Epidermal melanocyte (primary cell): ENCODE data around the gene AKAP12.

Experiments used
- DNase-seq: peaks from one replicate; pipeline ENCODE4 v3.0.0; 2011; ENCODE audit warnings: low spot score; ENCODE audit not compliant: insufficient read length

The AKAP12 gene

DNA sequence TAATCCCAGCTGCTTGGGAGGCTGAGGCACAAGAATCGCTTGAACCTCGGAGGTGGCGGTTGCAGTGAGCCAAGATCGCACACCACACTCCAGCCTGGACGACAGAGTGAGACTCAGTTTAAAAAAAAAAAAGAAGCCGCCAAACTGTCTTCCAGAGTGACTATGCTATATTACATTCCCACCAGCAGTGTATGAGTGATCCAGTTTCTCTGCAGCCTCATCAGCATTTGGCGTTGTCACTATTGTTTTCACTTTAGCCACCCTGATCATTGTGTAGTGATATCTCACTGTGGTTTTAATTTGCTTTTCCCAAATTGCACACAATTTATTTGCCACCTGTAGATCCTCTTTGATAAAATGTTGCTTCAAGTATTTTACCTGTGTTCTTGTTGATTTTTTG lies 6.0 kb upstream of the AKAP12 start:
- DNase-seq = no peak

DNA sequence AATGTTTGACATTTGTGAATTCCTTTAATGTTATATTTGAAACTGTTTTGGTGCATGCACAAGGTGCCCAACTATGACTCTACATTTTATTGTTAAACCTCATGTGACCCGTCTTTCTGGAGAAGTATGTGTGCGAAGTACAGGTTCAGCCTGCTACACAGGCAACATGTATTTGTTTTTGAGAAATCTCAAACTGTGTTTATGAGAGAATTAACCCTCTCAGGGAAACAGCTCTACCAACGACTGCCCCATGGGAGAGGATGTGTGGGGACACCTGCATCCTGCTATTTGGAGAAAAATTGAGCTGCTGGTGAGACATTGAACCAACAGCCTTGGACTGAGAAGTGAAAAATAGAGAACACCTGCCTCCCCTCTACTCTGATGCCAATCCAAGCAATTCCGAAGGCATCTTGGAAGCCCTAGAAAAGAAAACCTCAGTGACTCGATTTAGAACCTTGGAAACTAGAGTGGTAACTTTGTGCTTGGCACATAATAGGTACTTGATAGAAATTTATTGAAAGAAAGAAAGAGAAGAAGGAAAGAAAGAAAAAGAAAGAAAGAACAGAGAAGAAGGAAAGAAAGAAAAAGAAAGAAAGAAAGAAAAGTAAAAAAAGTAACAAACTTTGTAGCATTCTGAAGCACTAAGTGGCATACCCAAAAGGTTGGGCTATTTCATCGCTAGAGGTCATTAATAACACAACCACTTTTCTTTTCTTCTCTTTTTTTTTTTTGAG lies 2.9 kb upstream of the AKAP12 start:
- DNase-seq = no peak

DNA sequence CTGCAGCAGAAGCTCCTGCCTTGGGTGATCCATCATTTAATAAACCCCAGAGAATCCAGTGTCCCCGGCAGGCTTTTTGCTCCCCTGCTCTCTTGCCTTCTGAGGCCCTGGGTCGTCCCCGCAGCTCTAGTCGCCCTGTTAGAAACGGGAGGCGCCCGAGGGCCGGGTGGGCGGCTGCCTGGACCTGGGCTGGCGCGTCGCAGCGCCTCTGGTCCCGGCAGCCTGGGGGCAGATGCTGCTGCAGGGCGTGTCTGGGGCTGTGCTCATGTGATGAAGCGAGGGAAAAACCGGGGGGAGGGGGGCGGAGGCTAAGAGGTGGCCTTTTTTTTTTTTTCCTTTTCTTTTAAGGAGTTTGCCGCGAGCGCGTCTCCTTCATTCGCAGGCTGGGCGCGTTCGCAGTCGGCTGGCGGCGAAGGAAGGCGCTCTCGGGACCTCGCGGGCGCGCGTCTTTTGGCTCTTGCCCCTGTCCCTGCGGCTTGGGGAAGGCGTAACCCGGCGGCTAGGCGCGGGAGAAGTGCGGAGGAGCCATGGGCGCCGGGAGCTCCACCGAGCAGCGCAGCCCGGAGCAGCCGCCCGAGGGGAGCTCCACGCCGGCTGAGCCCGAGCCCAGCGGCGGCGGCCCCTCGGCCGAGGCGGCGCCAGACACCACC lies 394 bp downstream of the AKAP12 start:
- DNase-seq = peak; percentile 74

DNA sequence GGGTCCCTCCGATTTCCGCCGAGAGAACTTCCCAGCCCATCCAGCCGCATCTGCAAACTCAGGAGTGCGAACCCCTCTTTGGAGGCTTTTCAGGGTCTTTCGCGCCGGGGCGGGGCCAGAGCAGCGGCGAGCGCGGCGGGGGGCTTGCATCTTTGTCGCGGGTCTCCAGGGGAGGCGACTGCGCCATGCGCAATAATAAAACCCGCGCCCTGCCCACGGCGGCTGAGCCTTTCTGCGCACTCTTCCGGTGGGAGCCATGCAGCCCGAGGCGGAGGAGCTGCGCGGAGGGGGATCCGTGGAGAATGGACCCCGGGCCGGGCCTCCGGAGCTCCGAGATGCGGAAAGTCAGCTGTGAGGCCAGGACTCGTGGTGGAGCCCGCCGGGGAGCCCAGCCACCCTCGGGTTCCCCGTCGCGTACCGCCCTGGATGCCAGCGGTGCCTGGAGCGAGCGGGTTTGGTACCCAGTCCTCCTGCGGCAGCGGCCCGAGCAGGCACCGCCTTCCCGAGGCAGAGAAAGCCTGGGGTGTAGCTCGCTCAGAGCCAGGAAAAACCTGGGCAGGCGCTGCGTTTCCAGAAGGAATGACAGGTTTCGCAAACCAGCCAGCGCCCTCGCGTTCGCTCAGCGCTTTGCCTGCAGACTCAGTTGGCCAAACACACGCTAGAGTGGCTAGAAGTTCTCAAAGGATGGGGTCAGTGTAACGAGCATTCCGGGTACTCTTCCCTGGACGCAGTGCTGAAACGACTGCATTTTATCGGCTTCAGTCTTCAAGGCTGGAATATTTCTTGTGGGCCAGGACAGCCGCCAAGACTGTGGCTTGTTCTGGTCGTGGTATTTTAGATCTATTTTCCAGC lies 1.2 kb downstream of the AKAP12 start:
- peak; percentile 38 for DNase-seq

GRCh38 chr6:151241853-151242252 lies 2.1 kb downstream of the AKAP12 start:
- no peak for DNase-seq

DNA sequence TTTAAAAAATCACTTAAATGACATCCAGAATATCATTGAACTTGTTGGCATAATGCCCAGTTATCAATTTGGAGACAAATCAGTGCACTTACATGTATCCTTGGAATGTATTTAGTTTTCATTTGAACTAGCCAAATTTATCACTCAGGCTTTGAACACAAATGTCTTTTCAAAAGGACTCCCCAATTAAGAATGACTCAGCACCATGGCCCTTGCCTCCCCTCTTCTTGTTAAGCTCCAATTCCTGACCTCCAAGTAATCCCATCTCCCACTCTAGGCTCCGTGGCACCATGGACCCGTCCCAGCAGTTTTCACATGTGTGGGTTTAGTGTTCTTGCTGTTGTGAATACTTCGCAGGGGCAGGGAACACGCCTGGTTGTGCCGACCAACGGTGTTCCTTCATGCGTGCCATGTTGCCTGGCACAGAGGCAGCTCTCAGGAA lies 2.7 kb downstream of the AKAP12 start:
- no peak for DNase-seq

DNA sequence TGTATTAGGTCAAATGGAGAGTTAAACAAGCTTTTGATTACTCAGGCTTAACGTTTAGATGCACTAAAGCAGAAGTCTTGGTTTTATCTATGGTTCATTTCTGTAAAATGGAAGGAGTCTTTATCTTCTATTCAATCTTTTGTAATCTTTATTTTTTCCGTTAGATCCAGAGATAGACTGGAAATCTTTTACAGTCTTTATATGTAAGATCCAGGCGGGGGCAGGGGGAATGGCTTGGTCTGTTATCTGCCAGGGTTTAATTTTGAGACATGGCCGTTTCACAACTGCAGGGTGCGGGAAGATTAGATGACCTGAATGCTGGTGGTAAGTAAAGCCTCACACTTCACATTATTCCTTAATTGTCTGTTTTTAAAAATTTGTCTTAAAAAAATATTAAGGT lies 3.7 kb downstream of the AKAP12 start:
- no peak for DNase-seq

DNA sequence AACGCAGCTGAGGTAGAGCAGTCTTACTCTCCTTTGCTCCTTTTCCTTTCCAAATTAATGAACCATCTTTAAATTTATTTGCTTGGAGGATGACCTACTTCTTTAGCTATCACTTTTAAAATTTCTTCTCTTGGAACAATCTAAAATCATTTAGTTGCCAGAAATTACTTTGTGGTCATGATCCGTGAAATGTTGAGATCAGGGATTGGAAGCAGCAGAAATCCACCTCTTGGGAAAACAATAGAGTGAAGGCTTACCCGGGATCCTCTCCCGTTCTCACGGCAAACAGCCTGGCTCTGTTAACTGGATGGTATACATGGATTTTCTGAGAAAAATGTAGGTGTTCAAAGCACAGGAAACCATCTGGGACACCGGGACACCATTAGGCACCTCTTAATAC lies 7.7 kb downstream of the AKAP12 start:
- no peak for DNase-seq

DNA sequence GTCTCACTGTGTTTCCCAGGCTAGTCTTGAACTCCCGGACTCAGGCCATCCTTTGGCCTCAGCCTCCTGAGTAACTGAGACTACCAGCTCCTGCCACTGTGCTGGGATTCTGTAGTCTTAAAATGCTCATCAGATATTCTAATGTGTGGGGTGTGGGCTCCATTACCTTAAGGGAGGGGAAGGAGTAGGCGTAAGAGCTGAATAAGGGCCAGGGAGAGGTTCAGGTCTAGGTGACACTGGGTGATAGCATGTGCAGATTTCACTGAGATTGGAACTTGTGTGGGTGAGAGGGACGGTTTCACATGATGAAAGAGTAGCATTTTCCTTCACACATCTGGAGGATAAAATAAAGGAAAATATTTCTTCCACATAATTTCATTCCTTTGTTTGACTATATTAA lies 8.5 kb downstream of the AKAP12 start:
- no peak for DNase-seq

DNA sequence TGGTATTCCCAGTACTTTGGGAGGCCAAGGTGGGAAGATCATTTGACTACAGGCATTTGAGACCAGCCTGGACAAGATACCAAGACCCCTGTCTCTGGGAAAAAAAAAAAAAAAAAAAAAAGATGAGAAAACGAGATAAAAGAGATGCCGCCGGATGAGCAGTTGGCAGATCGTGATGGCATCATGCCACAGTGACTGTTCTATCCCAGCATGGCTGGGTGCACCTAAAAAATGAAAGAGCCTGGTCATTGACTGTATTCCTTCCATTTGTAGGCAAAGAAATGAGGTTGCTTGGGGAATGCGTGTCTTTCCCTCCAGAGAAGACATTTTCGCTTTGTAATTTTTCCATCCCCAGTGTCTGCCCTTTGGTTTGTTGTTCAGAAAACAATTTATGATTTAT lies 12.9 kb downstream of the AKAP12 start:
- DNase-seq = no peak

GRCh38 chr6:151254451-151255081 lies 14.8 kb downstream of the AKAP12 start:
- peak; percentile 39 for DNase-seq

- DNase-seq = no peak
These were observed 16.0 kb downstream of the AKAP12 start for GRCh38 chr6:151255811-151256210.

GRCh38 chr6:151257985-151258445 lies 18.2 kb downstream of the AKAP12 start:
- peak; percentile 76 for DNase-seq

- DNase-seq = no peak
These were observed 20.4 kb downstream of the AKAP12 start for GRCh38 chr6:151260205-151260604.

- DNase-seq = no peak
These were observed 23.3 kb downstream of the AKAP12 start for GRCh38 chr6:151263035-151263434.

DNA sequence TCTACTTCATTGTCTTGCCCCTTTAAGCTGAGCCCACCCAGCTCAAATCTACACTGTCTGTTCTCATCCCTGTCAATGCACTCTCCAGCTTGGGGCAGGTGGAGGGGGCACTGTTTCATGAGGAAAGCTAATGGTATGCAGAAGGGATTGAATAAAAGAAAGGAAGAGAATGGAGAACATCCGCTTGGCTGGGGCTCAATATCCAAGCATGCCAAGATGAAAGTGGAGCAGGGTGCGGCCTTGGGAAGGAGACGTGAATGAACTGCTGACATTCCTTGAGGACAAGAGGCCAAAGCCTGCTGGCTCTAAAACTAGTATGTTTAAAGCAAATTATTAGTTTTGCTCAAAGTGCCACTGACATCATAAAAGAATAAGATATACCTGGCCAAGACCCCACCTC lies 24.2 kb downstream of the AKAP12 start:
- no peak for DNase-seq

DNA sequence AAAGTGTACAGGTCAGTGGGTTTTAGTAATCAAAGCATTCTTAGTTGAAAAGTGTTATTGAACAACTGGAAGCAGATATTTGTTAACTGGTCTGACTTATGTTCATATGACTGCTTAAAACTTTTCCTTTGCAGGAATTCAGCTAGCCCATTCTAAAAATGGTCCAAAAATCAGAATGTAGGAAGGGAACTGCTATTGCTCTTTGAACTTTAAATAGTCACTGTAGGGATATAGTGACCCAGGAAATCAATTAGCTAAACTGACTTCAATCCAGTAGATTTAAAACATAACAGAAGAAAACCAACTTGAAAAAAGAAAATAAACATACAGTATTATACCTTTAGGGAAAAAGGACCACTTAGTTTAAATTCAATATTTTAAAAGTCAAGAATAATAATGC lies 25.5 kb downstream of the AKAP12 start:
- DNase-seq = no peak

DNA sequence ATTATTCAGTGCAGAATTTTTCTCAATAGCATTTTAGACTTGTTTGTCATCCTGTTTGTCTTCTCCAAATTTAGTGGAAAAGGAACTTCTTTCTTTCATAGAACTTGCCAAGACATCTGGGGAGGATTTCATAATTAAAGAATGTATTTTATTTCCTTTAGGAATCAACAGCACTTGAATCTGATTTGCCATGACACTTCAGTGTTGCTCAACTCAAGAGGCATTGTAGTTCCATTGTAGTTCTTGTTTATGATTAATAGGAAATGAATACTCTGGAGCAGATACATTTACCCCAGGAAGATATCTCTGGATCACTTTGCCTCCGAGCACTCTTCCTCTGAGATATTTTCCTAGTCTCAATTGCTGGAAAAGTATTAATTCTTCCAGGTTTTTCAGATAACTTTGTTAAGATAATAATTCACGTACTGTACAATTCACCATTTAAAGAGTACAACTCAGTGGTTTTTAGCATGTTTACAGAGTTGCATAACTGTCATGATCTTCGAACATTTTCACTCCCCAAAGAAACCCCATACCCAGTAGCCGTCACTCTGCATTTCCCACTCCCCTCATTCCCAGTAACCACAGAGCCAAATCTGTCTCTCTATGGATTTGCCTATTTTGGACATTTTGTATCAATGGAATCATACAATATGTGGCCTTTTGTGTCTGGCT lies 29.7 kb downstream of the AKAP12 start:
- DNase-seq = peak; percentile 49

DNA sequence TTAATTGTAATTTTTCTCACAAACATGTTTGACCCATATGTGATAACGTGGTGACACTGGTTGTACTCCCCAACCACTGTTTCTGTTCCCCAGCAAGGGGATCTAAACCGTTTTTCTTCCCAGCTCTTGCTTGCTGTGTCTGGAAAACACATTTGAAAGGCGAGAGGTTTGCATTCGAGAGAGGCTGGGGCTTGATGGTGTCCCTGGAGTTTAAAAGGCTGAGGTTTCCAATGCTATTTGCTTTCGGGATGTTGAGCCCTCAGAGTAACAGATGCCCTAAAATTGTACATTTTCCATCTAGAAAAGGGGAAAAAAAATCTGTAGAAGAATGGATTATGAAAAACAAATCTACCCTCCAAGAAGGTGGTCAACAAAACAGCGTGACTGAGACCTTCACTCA lies 35.4 kb downstream of the AKAP12 start:
- no peak for DNase-seq

GRCh38 chr6:151275566-151275965 lies 35.8 kb downstream of the AKAP12 start:
- DNase-seq = no peak

DNA sequence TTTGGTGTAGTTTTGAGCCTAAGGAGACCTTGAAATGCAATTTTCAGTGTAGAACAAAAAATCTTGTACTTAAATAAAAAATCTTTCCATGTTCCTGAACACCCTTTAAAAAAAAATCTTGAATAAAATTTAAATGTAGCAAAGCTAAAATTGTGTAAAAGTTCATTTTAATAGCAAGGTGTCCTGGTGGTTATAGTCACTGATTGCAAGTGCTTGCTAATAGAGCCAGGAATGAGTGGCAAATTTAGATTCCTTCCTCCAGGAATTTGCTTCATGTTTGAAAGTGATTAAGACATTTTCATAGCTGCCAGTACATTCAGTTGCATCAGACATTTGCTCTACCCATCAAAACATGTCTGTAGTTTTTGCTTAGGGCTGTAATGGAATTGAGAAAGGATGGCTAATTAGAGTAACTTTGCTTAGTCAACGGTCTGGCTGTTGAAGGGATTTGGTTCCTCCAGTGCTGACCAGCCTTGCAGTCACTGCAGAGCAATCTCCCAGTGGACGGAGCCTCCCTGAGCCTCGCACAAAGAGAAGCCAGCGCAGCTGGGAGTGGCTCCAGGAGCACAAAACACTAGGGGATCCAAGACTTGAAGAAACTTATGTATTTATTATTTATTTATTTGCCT lies 36.5 kb downstream of the AKAP12 start:
- peak; percentile 36 for DNase-seq
